Raji (cell line): ENCODE data around the gene NUDT16L1.

Source experiments
- POLR2A ChIP-seq: IDR thresholded peaks from 2 replicates; pipeline ENCODE4 v1.6.1; 2011; ENCODE audit warnings: low read depth, low read length, control low read depth; ENCODE audit not compliant: insufficient read depth

Gene NUDT16L1

DNA sequence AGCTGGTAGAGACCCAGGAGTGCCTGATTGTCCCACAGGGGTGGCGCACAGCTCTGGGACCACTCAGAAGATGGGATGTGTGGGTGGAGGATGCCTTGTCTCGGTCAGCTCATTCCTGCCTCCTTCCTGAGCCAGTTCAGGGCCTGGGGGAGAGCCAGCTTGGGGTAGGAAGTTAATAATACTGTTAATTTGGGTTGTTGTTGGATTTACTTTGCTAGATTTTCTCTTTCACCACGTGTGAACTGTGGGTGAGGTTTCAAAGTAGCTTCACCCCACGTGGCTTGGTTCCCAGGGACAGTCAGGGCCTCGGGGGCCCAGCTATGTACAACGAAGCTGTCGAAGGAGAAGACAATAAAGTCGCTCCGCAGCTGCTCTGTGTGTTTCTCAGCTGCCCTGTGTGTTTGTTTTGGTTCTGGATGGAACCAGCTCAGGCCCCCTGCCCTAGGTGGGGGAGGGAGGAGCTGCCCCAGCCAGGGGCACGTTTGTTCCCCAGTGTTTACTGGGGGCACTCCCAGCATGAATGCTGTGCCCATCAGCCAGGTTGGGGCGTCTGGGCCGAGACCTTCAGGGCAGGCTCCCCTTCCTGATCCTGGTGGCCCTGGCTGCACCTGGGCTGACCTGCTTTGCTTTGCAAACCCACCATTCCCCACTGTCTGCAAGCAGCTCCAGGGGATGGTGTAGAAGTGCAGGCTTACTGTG lies 2.3 kb downstream of the NUDT16L1 start:
- TF ChIP-seq POLR2A = no peak

DNA sequence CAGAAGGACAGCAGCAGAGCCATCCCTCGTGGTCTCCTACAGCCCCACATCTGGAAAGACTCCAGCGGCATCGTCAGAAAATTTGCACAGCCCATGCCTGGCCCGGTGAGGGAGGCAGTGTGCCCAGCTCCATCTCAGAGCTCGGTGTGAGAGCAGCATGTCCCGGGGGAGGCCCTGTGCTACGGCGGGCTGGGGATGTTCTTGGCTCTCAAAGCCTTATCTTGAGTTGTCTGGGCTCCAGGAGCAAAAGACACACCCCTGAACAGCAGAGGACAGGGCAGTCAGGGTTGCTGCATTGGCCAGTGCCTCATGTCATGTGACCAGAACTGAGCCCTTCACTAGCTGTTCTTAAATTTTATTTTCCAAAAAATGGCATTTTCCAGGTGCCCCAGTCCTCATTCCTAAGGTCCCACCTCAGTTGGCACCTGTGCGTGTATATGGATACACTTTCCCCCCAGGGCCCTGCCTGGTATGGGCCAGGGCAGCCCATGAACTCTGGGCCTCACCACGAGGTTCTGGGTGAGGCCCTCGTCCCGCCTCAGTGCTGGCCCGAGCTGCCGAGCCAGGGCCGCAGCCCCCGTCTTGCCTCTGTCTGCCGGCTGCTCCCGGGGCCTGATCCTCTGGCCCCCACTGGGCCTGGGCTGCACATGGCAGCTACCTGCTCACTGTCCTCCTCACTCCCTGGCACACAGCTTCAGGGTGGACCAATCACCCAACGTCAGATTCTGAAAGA lies 3.0 kb downstream of the NUDT16L1 start:
- no peak for TF ChIP-seq POLR2A

- no peak for TF ChIP-seq POLR2A
These were observed 3.8 kb downstream of the NUDT16L1 start for GRCh38 chr16:4696905-4697847.

GRCh38 chr16:4697848-4698291 lies 4.5 kb downstream of the NUDT16L1 start:
- no peak for TF ChIP-seq POLR2A

DNA sequence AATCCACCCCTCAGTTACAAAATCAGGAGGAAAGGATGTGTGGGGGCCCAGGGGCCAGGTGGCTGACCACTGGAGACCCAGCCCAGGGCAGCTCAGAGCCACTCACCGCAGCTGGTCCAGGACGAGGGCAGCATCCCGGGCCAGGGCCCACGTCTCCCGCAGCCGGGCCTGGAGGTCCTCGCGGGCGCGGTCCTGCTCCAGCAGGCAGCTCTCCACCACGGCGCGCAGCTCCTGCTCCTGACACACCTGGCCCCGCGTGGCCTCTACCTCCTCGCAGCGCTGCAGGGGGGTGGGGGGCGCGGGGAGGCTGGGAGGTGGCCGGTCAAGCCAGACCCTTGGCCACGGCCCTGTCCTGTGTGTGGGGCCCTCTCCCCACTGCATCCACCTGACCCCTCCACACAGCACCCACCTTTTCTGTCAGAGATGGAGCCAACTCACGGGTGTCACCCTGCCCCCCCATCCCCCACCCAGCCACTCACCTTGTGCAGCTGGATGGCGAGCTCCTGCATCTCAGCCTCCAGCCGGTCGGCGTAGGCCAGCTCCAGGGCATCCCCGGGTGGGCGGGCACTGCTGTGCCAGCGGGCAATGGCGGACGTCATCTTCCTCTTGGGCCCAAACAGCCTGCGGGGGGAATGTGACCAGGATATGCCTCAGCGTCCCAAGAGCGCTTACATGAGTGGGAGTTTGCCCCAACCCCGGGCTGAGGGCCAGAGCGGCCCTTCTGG lies 5.1 kb downstream of the NUDT16L1 start:
- TF ChIP-seq POLR2A = no peak

DNA sequence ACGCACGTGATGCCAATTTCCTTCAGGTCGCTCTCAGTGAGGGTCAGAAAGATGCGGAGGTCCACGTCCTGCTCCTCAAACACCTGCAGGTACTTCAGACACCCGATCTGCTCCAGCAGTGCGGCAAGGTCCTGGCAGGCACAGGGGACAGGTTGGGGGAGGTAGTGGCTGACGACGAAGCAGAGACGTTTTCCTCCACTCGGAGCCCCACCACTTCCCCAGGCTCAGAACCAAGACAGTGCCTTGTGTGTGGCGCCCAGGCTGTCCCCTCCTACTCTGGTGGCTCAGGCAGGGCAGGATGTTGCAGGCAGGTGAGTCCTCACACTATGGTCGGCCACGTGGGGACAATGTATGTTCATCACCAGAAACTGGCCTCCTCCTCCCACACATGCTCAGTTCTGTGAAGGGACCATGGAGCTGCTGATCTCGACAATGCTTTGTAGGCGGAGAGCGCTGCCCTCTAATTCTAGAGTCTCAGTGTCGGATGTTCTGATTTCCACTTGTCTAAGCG lies 5.7 kb downstream of the NUDT16L1 start:
- TF ChIP-seq POLR2A = no peak

GRCh38 chr16:4700380-4700996 lies 7.1 kb downstream of the NUDT16L1 start:
- no peak for TF ChIP-seq POLR2A

GRCh38 chr16:4700997-4701743 lies 7.8 kb downstream of the NUDT16L1 start:
- TF ChIP-seq POLR2A = no peak

GRCh38 chr16:4701791-4702465 lies 8.6 kb downstream of the NUDT16L1 start:
- TF ChIP-seq POLR2A = no peak

DNA sequence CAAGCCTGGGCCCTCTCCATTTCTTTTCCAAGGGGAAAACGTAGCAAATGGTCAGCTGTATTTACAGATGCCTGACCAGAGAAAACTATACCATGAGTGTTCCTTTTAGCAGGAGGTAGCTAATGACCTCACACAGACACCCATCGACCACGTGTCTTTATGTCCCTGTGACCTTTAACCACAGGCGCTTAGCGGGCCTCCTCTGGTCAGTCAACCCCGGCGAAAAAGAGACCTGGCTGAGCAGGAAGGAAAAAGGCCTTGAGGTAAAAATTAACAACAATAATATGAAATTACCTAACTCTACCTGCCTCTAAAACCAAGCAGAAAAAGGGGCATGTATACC lies 9.1 kb downstream of the NUDT16L1 start:
- TF ChIP-seq POLR2A = no peak

DNA sequence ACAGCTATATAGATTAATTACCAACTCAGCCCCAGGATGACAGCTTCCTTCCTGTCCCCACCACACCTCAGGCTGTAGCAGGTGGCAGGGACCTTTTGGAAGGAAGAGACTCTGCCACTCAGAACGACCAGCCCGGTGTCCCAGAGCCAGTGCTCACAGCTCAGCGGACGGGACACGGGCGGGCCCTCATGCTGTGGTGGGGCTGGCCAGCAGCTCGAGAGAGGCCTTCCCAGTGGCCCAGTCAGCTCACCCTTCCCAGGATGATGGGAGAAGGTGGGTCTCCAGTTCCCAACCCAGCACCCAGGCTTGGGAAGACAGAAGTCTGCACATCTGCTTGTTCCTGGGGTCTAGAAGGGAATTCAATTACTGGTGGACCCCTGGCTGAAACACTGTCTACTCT lies 10.5 kb downstream of the NUDT16L1 start:
- TF ChIP-seq POLR2A = no peak

GRCh38 chr16:4704491-4704890 lies 11.1 kb downstream of the NUDT16L1 start:
- TF ChIP-seq POLR2A = no peak

- TF ChIP-seq POLR2A = no peak
These were observed 11.6 kb downstream of the NUDT16L1 start for GRCh38 chr16:4704913-4705312.
